Limb (tissue), 2 donors: ENCODE measurements around the gene PHEX.

ENCODE experiments used
- DNase-seq, 2 donors: peaks; one replicate each; pipeline ENCODE4 v3.0.0-alpha.2; 2016; ENCODE audit errors: extremely low spot score in 2 of 2

PHEX gene

DNA sequence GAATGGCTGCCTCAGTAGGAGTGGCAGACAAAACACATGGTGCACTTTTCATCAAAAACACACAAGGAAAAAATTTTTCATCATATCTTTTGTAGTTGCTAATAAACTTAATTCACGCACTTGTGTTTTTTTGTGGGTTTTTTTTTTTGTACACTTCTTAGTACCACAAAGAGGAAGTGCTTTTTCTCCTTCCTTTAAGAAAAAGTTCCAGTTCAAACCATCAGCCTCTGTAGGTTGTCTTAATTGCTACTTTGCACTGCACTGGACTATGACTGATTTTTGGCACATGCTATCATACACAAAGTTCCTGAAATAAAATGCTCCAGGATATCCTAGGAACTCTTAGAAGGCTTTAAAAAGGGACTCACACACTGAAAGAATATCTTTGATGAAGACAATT is at the start of gene PHEX:
Gene PHEX, plus strand, starts transcription at position 242 of the 400 bp plus-strand sequence. CDS start 681 bp downstream, outside the sequence.
- no peak for DNase-seq

GRCh38 chrX:21985332-21985777 is 46.8 kb upstream of the PHEX start:
- DNase-seq: peak; percentile 71 to 75

DNA sequence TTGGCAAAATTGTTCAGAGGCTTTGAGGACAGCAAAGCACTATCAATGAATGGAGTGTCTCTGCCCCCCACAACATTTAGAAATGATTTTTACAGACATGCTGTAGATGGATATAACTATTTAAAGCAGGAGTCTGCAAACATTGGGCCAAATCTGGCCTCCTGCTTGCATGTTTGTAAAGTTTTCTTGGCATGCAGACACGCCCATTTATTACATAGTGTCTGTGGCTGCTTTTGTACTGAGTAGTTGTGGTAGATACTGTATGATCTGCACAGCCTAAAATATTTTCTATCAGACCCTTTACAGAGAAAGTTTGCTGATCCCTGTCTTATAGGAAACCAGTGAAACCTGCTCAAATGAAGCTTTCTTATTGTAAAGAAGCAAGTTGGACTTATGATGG is 45.5 kb upstream of the PHEX start:
- no peak for DNase-seq

GRCh38 chrX:21989384-21989783 is 42.7 kb upstream of the PHEX start:
- no peak for DNase-seq

GRCh38 chrX:21990832-21991231 is 41.3 kb upstream of the PHEX start:
- no peak for DNase-seq

GRCh38 chrX:21991504-21991903 is 40.6 kb upstream of the PHEX start:
- no peak for DNase-seq

GRCh38 chrX:21993265-21993664 is 38.9 kb upstream of the PHEX start:
- DNase-seq: no peak

DNA sequence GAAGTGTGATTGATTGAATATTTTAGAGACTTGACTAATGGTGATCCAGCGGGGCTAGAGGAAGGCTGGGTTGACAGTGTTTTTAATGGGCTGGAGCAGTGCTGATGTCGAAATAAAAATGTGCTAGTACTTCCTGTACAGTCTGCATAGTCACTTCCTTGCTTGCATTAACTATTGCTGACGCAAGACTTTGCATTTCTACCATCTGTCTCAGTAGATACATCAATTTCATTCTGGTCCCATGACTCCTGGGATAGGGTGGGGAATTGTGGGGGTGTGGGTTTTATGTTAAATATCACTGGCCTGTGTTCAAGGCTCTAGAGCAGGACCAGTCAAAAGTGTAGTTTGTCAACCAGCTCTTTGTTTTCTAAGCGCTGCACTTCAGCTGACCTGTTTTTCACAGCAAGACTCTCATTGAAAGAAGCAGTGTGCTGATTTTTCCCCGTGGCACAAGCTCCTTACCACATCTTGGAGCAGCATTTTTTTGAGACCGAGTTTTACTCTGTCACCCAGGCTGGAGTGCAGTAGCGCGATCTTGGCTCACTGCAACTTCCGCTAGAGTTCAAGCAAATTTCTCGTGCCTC is 35.2 kb upstream of the PHEX start:
- DNase-seq: no peak

GRCh38 chrX:21998037-21998436 is 34.1 kb upstream of the PHEX start:
- no peak for DNase-seq

GRCh38 chrX:22004866-22005265 is 27.3 kb upstream of the PHEX start:
- DNase-seq: no peak

GRCh38 chrX:22012051-22012450 is 20.1 kb upstream of the PHEX start:
- no peak for DNase-seq

- no peak for DNase-seq
Observed at GRCh38 chrX:22012931-22013330, 19.2 kb upstream of the PHEX start.

GRCh38 chrX:22015139-22015750 is 16.9 kb upstream of the PHEX start:
- no peak for DNase-seq

GRCh38 chrX:22021751-22022324 is 10.3 kb upstream of the PHEX start:
- peak; percentile 39 to 46 for DNase-seq

- DNase-seq: no peak
Observed at GRCh38 chrX:22024577-22024976, 7.5 kb upstream of the PHEX start.

GRCh38 chrX:22025751-22026150 is 6.4 kb upstream of the PHEX start:
- no peak for DNase-seq

DNA sequence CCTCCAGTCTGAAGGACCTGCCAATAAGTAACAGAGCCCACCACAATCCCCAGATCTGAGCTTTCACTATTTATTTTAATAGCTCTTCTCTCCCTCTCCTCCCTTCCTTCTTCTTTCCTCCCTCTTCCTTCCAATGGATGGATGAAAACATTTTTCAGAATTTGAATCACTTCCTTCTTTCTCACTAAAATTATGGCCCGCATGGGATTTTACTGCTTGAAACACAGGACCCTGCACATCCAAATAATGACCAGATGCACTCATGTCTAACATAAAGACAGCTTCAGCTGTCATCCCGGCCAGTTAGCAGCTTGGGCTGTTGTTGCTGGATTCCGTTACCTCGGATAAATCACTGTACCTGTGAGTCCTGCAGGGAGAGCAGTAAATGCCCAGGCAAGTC is 5.4 kb upstream of the PHEX start:
- DNase-seq: no peak

DNA sequence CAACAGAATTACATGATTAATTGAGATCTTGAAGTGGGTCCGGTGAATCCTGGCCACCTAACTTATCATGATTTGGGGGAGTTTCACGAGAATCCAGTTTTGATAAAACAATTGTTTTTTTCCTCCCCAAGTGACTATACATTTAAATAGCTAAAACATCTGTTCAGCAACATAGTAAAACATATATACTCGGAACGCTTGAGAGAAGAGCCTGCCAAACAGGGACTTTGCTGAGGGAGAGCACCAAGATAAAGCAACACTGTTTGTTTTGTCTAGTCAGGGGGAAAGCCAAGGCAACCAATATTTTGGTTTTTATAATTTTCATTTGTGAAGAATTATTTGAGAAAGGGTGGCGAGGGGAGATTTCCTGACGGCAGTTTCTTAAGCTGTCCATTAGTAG is 381 bp downstream of the PHEX start:
- DNase-seq: no peak

- no peak for DNase-seq
Observed at GRCh38 chrX:22033818-22034217, 1.7 kb downstream of the PHEX start.

GRCh38 chrX:22035236-22035635 is 3.1 kb downstream of the PHEX start:
- no peak for DNase-seq

GRCh38 chrX:22037225-22037624 is 5.1 kb downstream of the PHEX start:
- DNase-seq: no peak

GRCh38 chrX:22037911-22038537 is 5.9 kb downstream of the PHEX start:
- DNase-seq: no peak

GRCh38 chrX:22039541-22039940 is 7.4 kb downstream of the PHEX start:
- no peak for DNase-seq
